NOMO-1 treated with DMSO at 0.1 percent for 48 hours (cell line): ENCODE data around the gene SCPEP1.
A peak's percentile ranks its signal among the peaks of the same experiment; 100 is the strongest.
"Not testable (repeated sequence)": the region's sequence is repeated elsewhere in the genome, so short reads cannot be mapped to it uniquely, and the experiment has no call there.

Experiments
- DNase-seq: peaks from one replicate; lab custom pipeline; 2025; ENCODE audit not compliant: unreplicated experiment; lab: John Stamatoyannopoulos, UW

SCPEP1 gene

GRCh38 chr17:56960596-56961538 lies 17.1 kb upstream of the SCPEP1 start, which contains the start of gene COIL:
Gene COIL (minus strand): TSS chr17:56961050. CDS start chr17:56961019, 31 bp downstream.
- DNase-seq = peak; percentile 91

- DNase-seq = not testable (repeated sequence)
Observed at GRCh38 chr17:56965241-56965640, 12.7 kb upstream of the SCPEP1 start.

DNA sequence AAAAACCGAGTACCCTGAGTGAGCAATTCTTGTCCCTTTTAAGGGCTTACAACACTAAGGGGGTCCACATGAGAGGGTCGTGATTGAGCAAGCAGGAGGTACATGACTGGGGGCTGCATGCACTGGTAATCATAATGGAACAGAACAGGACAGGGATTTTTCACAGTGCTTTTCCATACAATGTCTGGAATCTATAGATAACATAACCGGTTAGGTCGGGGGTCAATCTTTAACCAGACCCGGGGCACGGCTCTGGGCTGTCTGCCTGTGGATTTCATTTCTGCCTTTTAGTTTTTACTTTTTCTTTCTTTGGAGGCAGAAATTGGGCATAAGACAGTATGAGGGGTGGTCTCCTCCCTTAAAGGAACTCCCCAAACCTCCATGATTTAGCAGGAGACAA lies 12.2 kb upstream of the SCPEP1 start:
- DNase-seq = not testable (repeated sequence)

DNA sequence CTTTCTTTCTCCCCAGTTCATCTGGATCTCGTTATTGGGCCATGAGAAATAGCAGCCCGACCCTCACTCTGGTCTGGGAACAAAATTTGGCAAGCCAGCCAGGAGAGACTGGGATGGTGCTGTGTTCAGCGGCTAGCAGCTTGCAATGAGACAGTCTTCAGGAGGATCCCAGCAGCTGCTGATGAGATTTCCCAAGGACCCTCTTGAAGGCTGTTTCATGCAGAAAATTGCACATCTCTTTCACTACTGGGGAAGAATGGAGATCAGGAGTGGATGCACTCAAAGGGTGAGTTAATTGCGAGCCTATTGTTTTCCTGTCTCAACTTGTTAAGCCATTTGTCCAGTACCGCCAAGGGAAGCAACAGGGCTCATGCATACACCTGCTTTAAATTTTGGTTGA lies 11.6 kb upstream of the SCPEP1 start:
- no peak for DNase-seq

- no peak for DNase-seq
Observed at GRCh38 chr17:56970974-56971373, 7.0 kb upstream of the SCPEP1 start.

- no peak for DNase-seq
Observed at GRCh38 chr17:56972111-56972730, 5.7 kb upstream of the SCPEP1 start.

DNA sequence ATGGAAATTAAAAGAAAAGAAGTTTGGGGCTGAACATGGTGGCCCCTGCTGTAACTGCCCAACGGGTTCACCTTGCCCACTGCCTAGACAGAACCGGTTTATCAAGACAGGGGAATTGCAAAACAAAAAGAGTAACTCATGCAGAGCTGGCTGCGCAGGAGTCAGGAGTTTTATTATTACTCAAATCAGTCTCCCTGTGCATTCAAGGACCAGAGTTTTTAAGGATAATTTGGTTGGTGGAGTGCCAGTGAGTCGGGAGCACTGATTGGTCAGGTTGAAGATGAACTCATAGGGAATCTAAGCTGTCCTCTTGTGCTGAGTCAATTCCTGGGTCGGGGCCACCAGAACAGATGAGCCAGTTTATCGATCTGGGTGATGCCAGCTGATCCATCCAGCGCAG lies 4.4 kb upstream of the SCPEP1 start:
- DNase-seq = no peak

- no peak for DNase-seq
Observed at GRCh38 chr17:56974055-56974454, 3.9 kb upstream of the SCPEP1 start.

DNA sequence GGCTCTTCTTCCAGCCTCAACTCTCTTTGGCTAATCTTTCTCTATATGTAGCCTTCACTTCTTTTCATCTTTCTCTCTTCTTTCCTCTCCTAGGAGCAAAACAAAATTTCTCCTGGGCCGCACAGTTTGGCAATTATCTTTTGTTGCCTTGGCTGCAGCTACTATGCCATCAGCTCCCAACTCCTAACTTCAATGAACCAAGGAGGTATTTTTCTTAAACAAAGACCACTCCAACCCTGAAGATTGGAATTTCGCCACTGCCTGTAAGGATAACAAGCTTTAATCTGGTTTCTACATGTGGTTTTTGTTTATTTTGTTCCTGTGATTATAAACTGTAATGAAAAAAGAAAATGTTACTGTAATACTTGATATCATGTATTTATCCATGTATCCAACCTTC lies 2.3 kb upstream of the SCPEP1 start:
- no peak for DNase-seq

- DNase-seq = no peak
Observed at GRCh38 chr17:56976941-56977608, 856 bp upstream of the SCPEP1 start.

GRCh38 chr17:56978441-56979090 lies 635 bp downstream of the SCPEP1 start:
- peak; percentile 46 for DNase-seq

GRCh38 chr17:56979091-56979480 lies 1.2 kb downstream of the SCPEP1 start:
- peak; percentile 19 for DNase-seq

- DNase-seq = not testable (repeated sequence)
Observed at GRCh38 chr17:56980526-56980925, 2.6 kb downstream of the SCPEP1 start.

DNA sequence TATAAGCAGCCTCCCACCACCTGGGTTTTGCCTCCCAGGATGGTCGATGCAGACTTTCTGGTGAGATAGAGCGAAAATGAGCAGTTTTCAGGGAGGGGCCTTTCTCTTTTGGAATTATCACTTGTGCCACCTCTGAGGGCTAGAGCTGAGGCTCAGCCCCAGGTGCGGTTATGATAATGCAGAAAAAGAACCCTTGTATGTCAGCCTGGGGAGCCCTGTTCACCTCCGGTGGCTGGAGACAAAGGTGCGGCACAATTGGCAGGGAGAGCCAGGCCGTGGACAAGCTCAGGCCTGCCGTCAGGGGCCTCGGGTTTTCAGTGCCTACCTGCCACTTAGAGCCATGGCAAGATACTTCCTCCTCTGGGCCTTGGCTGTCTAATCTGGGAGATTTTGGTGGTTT lies 4.4 kb downstream of the SCPEP1 start:
- DNase-seq = peak; percentile 17

GRCh38 chr17:56983366-56983765 lies 5.4 kb downstream of the SCPEP1 start:
- DNase-seq = peak; percentile 92

DNA sequence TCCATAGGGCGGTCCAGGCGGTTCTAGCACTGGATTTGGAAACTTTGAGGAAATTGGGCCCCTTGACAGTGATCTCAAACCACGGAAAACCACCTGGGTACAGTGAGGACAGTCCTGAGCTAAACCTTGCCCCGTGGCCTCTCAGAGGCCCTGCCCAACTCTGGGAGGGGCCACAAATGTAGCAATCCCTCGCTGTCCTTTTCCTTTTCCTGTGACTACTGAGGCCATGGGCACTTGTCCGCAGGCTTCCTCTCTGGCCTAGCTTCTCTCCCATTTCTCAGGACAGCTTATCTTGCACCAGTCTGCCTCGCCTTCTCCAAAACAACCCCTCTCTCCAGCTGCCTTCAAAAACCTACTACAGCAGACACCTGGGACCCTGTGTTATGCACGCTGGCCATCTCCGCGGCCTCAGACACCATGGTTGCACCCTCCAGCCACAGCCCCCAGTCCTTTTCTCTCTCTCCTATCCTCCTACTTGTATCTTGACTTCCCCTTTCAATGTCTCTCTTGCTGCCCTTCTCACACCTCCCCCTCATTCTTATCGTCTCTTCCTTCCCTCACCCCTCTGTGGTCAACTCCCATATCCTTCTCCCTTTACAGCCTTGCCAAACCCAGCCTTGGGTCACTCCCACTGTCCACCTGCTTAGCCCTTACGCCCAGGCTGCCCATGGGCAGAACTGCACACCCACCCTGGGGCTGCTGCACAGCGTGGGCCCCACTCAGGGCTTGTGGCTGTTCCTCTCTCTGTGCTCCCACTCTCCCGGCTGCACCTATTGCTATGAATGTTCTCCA lies 7.6 kb downstream of the SCPEP1 start:
- DNase-seq = peak; percentile 73

DNA sequence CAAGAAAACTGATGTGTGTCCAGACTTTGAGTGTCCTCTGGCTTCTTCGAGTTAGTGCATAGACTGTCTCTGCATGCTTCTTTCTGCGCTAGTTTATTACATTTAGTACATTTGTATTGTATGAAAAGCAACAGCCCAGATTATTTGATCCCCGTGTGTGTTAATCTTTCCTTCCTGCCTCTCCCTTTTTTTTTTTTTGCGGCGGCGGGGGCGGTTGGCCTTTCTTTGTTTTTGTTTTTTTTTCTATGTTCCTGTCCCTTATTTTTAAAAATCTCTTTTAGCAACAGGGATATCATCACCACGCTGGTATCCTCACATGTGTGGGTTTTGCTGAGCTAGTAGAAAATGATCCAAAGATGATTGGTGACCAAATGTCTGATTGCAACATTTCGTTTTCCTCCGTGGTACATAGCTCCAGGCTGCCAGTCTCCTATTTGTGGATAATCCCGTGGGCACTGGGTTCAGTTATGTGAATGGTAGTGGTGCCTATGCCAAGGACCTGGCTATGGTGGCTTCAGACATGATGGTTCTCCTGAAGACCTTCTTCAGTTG lies 9.4 kb downstream of the SCPEP1 start:
- DNase-seq = no peak

DNA sequence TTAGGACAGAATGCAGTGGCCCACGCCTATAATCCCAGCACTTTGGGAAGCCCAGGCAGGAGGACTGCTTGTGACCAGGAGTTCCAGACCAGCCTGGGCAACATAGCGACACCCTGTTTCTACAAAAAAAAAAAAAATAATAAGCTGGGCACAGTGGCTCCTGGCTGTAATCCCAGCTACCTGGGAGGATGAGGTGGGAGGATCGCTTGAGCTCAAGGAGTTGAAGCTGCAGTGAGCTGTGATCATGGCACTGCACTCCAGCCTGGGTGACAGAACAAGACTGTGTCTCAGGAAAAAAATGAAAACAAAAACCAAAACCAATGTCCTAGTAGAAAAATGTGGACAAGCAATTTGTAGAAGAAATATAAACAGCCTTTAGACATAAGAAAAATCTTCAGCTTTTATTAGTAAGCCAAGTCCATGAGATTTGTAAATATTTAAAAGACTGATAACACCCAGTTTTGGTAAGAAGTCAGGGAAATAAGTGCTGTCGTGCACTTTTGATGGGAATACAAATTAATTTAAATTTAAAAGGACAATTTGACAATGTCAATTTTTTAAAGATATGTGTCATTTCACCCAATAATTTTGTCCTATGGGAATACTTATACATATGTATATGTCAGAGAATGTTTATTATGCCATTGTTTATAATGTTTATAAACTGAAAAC lies 11.1 kb downstream of the SCPEP1 start:
- no peak for DNase-seq

- DNase-seq = no peak
Observed at GRCh38 chr17:56992364-56992763, 14.4 kb downstream of the SCPEP1 start.
